Measurements from ENCODE around the gene SLF2. TPM values are rescaled to one million over a fixed set of nuclear protein-coding genes. Genes with fewer than 3 reads are reported as not detected.

SLF2 gene
- total RNA-seq, 1 experiment from 2014 or later: 43.0 TPM

DNA sequence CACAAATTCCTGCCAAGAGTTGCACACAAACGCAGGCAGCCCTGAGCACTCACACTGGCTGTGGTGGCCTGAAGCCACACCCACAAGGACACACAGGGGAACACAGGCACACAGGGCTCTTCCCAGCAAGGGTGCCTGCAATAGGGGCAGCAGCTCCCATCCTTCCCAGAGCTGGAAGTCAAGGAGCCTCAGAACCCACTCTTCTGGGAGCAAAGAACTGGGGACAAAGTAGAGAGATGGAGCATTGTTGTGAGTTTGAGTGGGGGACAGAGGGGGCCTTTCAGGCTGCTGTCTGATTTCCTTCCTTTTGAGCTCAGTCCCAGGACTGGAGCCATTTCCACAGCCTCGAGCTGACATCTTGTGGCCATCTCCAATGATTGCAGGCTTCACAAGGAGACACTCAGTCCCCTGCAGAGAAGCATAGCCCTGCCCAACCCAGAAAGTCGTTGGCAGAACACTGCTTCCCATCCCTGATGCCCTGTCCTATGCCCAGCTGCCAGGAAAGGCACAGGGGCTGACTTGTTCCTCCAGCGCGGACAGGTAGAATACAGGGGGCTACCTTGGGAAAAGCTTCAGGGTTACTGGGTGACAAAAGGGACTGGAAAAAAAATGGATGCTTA, 34.4 kb upstream of the SLF2 start:
- TF ChIP-seq JUND (IDR thresholded peaks at IDR 0.05) (no peak), SRF (IDR thresholded peaks at IDR 0.05; ENCODE audit: low read depth) (no peak), RAD21 (IDR thresholded peaks at IDR 0.05; ENCODE audit: low read depth) (peak; percentile 99), EZH2phosphoT487 (IDR thresholded peaks at IDR 0.05; ENCODE audit: borderline replicate concordance) (no peak)
- TF ChIP-seq, protein P1, sequence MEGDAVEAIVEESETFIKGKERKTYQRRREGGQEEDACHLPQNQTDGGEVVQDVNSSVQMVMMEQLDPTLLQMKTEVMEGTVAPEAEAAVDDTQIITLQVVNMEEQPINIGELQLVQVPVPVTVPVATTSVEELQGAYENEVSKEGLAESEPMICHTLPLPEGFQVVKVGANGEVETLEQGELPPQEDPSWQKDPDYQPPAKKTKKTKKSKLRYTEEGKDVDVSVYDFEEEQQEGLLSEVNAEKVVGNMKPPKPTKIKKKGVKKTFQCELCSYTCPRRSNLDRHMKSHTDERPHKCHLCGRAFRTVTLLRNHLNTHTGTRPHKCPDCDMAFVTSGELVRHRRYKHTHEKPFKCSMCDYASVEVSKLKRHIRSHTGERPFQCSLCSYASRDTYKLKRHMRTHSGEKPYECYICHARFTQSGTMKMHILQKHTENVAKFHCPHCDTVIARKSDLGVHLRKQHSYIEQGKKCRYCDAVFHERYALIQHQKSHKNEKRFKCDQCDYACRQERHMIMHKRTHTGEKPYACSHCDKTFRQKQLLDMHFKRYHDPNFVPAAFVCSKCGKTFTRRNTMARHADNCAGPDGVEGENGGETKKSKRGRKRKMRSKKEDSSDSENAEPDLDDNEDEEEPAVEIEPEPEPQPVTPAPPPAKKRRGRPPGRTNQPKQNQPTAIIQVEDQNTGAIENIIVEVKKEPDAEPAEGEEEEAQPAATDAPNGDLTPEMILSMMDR (IDR thresholded peaks at IDR 0.05 in 2 of 3, conservative IDR thresholded peaks at IDR 0.05 in 1 of 3; ENCODE audit: borderline replicate concordance in 1 of 3, insufficient read depth in 1 of 3, low read depth in 2 of 3, low read length in 2 of 3): peak; percentile 90 to 98 (median 92)
- TF ChIP-seq, protein P2, sequence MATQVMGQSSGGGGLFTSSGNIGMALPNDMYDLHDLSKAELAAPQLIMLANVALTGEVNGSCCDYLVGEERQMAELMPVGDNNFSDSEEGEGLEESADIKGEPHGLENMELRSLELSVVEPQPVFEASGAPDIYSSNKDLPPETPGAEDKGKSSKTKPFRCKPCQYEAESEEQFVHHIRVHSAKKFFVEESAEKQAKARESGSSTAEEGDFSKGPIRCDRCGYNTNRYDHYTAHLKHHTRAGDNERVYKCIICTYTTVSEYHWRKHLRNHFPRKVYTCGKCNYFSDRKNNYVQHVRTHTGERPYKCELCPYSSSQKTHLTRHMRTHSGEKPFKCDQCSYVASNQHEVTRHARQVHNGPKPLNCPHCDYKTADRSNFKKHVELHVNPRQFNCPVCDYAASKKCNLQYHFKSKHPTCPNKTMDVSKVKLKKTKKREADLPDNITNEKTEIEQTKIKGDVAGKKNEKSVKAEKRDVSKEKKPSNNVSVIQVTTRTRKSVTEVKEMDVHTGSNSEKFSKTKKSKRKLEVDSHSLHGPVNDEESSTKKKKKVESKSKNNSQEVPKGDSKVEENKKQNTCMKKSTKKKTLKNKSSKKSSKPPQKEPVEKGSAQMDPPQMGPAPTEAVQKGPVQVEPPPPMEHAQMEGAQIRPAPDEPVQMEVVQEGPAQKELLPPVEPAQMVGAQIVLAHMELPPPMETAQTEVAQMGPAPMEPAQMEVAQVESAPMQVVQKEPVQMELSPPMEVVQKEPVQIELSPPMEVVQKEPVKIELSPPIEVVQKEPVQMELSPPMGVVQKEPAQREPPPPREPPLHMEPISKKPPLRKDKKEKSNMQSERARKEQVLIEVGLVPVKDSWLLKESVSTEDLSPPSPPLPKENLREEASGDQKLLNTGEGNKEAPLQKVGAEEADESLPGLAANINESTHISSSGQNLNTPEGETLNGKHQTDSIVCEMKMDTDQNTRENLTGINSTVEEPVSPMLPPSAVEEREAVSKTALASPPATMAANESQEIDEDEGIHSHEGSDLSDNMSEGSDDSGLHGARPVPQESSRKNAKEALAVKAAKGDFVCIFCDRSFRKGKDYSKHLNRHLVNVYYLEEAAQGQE (IDR thresholded peaks at IDR 0.05; ENCODE audit: low read depth): no peak
- Histone ChIP-seq H4K20me1 (ENCODE audit: insufficient read depth) (no peaks in the 10 kb centered on the region), H3K9ac (ENCODE audit: low read length) (no peak overlapping the region), H3K27ac (ENCODE audit: low read depth, low read length) (no peak overlapping the region), H3K36me3 (ENCODE audit: control insufficient read depth in 1 of 2, insufficient read depth in 2 of 2, low read length in 2 of 2) (no peaks in the 10 kb centered on the region), H2AFZ (ENCODE audit: low read depth, low read length, poor library complexity, severe bottlenecking) (peak overlapping the region; percentile 70), H3K4me3 (replicated peaks in 1 of 2; ENCODE audit: low read depth in 1 of 2, low read length in 2 of 2) (no peak overlapping the region), H3K4me1 (ENCODE audit: control insufficient read depth in 1 of 2, insufficient read depth in 2 of 2, low read length in 2 of 2) (peaks cover 8 to 27% of the 10 kb centered on the region in 2 experiments), H3K9me3 (ENCODE audit: control insufficient read depth in 1 of 2, insufficient read depth in 1 of 2, low read depth in 1 of 2, low read length in 2 of 2) (no peaks in the 10 kb centered on the region), H3K9me2 (ENCODE audit: insufficient read depth) (no peaks in the 10 kb centered on the region), H3K27me3 (ENCODE audit: insufficient read depth, low read length) (no peaks in the 10 kb centered on the region), H3K4me2 (ENCODE audit: low read length) (peak overlapping the region; percentile 47), H3K79me2 (ENCODE audit: insufficient read depth, low read length) (no peaks in the 10 kb centered on the region)
- RAD21 ChIA-PET (ENCODE audit: low non-redundant PET in 1 of 2, low total read pairs in 2 of 2, uncharacterized antibody in 2 of 2, unreplicated experiment in 2 of 2): interaction anchor here (0.7 to 2.3 kb wide), 23 partner anchors 10 to 446 kb away, joined by 3 to 36 read pairs (median 4); partner anchors contain the start of genes HIF1AN (in 1 of the 2) and PAX2 (in 1 of the 2)
- peak; percentile 82 for DNase-seq (ENCODE audit: low read depth, low spot score)
- POLR2A ChIA-PET: interaction anchor here (0.6 to 2.0 kb wide), 8 partner anchors 10 to 356 kb away, joined by 3 to 10 read pairs (median 4); partner anchors contain the start of gene HIF1AN
- peak; percentile 96 for ATAC-seq
- no TSS peak for BruUV-seq (replicated peaks)
- CTCF ChIA-PET: interaction anchor here (0.6 to 5.1 kb wide), 58 partner anchors 9 to 1442 kb away, joined by 3 to 182 read pairs (median 4); partner anchors contain the start of genes HIF1AN, NDUFB8 and PAX2
- intact Hi-C loops (cut with micrococcal nuclease): loop anchor here (1.0 to 5.0 kb wide), 11 partner anchors 134 to 575 kb away; no protein-coding TSS in a partner anchor

Measured in HCT116 (cell line).